SK-N-MC (cell line): ENCODE measurements around the gene FAM193B.
A peak's percentile ranks its signal among the peaks of the same experiment; 100 is the strongest.

Source experiments
- DNase-seq: peaks from one replicate; pipeline ENCODE4 v3.0.0-alpha.2; 2011; ENCODE audit warnings: low read depth, low spot score
- H3K27ac ChIP-seq: fragments of 200-600 bp; sonication (generic); 2 replicates; pipeline ENCODE4 v1.5.1; 2016; ENCODE audit warnings: mixed run types
- H3K36me3 ChIP-seq: fragments of 200-600 bp; sonication (generic); 2 replicates; pipeline ENCODE4 v1.6.1; 2017; ENCODE audit warnings: antibody characterized with exemption, low read length, mixed read lengths; ENCODE audit not compliant: insufficient read depth
- H3K4me3 ChIP-seq: fragments of 200-600 bp; sonication (generic); 2 replicates; pipeline ENCODE4 v1.5.1; 2016
- H3K9ac ChIP-seq: fragments of 200-600 bp; sonication (generic); 2 replicates; pipeline ENCODE4 v1.8.0; 2017; ENCODE audit warnings: mixed run types, mixed read lengths; ENCODE audit not compliant: insufficient read length
- H3K9me3 ChIP-seq: fragments of 200-600 bp; sonication (generic); 2 replicates; pipeline ENCODE4 v1.6.1; 2017; ENCODE audit warnings: low read depth, mild to moderate bottlenecking, antibody characterized with exemption, low read length, moderate library complexity, mixed read lengths
- EZH2 ChIP-seq: fragments of 200-600 bp; sonication (generic); IDR thresholded peaks from one replicate; pipeline ENCODE4 v1.6.1; 2017; ENCODE audit warnings: antibody characterized with exemption
- FOXP2 ChIP-seq: optimal IDR thresholded peaks from 2 replicates; pipeline ENCODE3; 2011; ENCODE audit warnings: mild to moderate bottlenecking, moderate library complexity; ENCODE audit not compliant: insufficient read depth; ENCODE audit errors: extremely low read length, control extremely low read depth
- POLR2AphosphoS5 ChIP-seq: IDR thresholded peaks from 2 replicates; pipeline ENCODE4 v1.6.1; 2012; ENCODE audit warnings: mild to moderate bottlenecking, low read depth, low read length, borderline replicate concordance

Gene FAM193B

GRCh38 chr5:177504086-177505056 lies 50.0 kb downstream of the FAM193B start:
- Histone ChIP-seq H3K9ac (no peak overlapping the region), H3K36me3 (no peaks in the 10 kb centered on the region), H3K4me3 (no peak overlapping the region), H3K27ac (no peak overlapping the region), H3K9me3 (no peaks in the 10 kb centered on the region)
- TF ChIP-seq EZH2 (no peak), FOXP2 (no peak), POLR2AphosphoS5 (no peak)
- DNase-seq: no peak

GRCh38 chr5:177503351-177504085 lies 50.8 kb downstream of the FAM193B start:
- Histone ChIP-seq H3K36me3 (no peaks in the 10 kb centered on the region), H3K4me3 (no peak overlapping the region), H3K27ac (no peak overlapping the region), H3K9me3 (no peaks in the 10 kb centered on the region), H3K9ac (no peak overlapping the region)
- DNase-seq: no peak
- no peak for TF ChIP-seq FOXP2
- no peak for TF ChIP-seq EZH2
- TF ChIP-seq POLR2AphosphoS5: no peak

- H3K9me3 ChIP-seq: no peaks in the 10 kb centered on the region
- H3K4me3 ChIP-seq: no peak overlapping the region
- H3K9ac ChIP-seq: no peak overlapping the region
- H3K36me3 ChIP-seq: no peaks in the 10 kb centered on the region
- no peak overlapping the region for H3K27ac ChIP-seq
- DNase-seq: no peak
- TF ChIP-seq POLR2AphosphoS5 (no peak), EZH2 (no peak)
These were observed 51.5 kb downstream of the FAM193B start for GRCh38 chr5:177502886-177503285.

GRCh38 chr5:177501874-177502678 lies 52.3 kb downstream of the FAM193B start:
- DNase-seq: no peak
- Histone ChIP-seq H3K27ac (no peak overlapping the region), H3K9me3 (no peaks in the 10 kb centered on the region), H3K9ac (no peak overlapping the region), H3K36me3 (no peaks in the 10 kb centered on the region), H3K4me3 (no peak overlapping the region)
- TF ChIP-seq POLR2AphosphoS5 (no peak), FOXP2 (no peak), EZH2 (no peak)

GRCh38 chr5:177500685-177501522 lies 53.5 kb downstream of the FAM193B start:
- peak overlapping the region; percentile 45 for H3K9ac ChIP-seq
- no peak for DNase-seq

GRCh38 chr5:177499842-177500241 lies 54.5 kb downstream of the FAM193B start:
- DNase-seq: no peak
- TF ChIP-seq FOXP2 (no peak), POLR2AphosphoS5 (no peak), EZH2 (no peak)
- Histone ChIP-seq H3K9me3 (no peaks in the 10 kb centered on the region), H3K9ac (no peak overlapping the region), H3K27ac (0 out of 2 replicates have a peak overlapping the region, but pooled peaks have one; percentile 19), H3K4me3 (no peak overlapping the region), H3K36me3 (peaks cover 3% of the 10 kb centered on the region; the same call in 1 of the 2 replicates)

More at GRCh38 chr5:177500685-177501522, 53.5 kb downstream of the FAM193B start:
- Histone ChIP-seq H3K9me3 (no peaks in the 10 kb centered on the region), H3K36me3 (no peaks in the 10 kb centered on the region), H3K4me3 (0 out of 2 replicates have a peak overlapping the region, but pooled peaks have one; percentile 15), H3K27ac (peak overlapping the region; percentile 67)
- TF ChIP-seq POLR2AphosphoS5 (no peak), FOXP2 (no peak), EZH2 (no peak)
